ENCODE data around the gene SMOC1. TPM values are rescaled to one million over a fixed set of nuclear protein-coding genes. Genes with fewer than 3 reads are reported as not detected.

Gene SMOC1
- total and polyA plus RNA-seq, 2 of the 8 experiments (the other 6 are each of a cell fraction or from before 2014, with no cell fraction given), result 1.6 to 2.4 TPM

DNA sequence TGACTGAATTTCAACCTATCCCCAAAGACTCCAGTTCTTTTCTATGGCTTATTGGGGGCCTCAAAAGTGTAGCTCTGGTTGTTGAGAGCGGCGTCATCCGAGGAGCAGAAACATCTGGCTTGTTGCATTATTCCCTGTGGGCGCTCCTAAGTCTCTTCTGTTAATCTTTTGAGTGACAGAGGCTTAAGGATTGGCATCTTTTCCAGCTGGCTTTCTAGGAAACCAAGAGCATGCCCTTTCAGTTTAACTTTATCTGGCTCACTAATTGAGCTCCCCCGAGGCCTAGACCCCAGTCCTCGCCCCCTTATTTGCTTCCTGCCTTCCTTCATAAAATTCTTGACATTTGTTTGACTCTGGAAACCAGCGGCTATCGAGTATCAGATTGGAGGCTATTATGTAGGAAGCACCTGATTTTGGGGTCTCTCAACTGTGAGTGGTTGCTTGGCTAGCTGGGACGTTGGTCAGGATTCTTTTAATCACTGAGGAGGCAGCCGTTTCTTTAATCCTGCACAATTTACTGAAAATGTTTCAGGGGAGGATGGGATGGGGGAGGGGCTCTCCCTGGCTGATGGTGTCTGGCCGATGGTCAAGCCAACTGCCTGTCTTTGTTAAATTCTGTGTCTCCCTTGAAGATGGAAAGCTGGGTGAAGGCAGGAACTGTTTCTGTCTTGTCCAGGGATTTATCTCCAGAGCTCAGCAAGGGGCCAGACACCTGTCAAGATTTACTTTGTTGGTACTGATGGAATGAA lies 3.1 kb downstream of the SMOC1 start:
- no peak overlapping the region for H3K9ac ChIP-seq (replicated peaks in 1 of 4; ENCODE audit: extremely low read depth in 1 of 4, low read depth in 3 of 4, low read length in 3 of 4)
- H3K36me3 ChIP-seq (ENCODE audit: control insufficient read depth in 2 of 4, insufficient read depth in 4 of 4, low read length in 3 of 4), result no peaks in the 10 kb centered on the region
- no peak overlapping the region for H3K18ac ChIP-seq (ENCODE audit: extremely low read depth, low read length)
- no peak overlapping the region for H3K4me3 ChIP-seq (ENCODE audit: extremely low read depth in 1 of 4, insufficient read depth in 2 of 4, low read depth in 3 of 4, low read length in 4 of 4)
- DNase-seq (ENCODE audit: low read depth in 1 of 2, low spot score in 2 of 2) (no peak), FAIRE-seq (no peak)
- H3K23ac ChIP-seq (ENCODE audit: insufficient read length), result no peak overlapping the region
- TF ChIP-seq EGR1 (IDR thresholded peaks at IDR 0.05; ENCODE audit: borderline replicate concordance, low read depth, low read length), result no peak
- no peak for TF ChIP-seq KDM4A (IDR thresholded peaks at IDR 0.05; ENCODE audit: low read depth, low read length, severe bottlenecking)
- no peak for TF ChIP-seq SRF (IDR thresholded peaks at IDR 0.05; ENCODE audit: low read depth, low read length)
- TF ChIP-seq MAFK (IDR thresholded peaks at IDR 0.05; ENCODE audit: low read depth, low read length), result no peak
- TF ChIP-seq BACH1 (IDR thresholded peaks at IDR 0.05; ENCODE audit: low read length), result no peak
- TF ChIP-seq CEBPB (IDR thresholded peaks at IDR 0.05; ENCODE audit: low read depth, low read length), result no peak
- TF ChIP-seq POU5F1 (IDR thresholded peaks at IDR 0.05; ENCODE audit: low read depth, low read length), result no peak
- no peak for TF ChIP-seq PHF8 (conservative IDR thresholded peaks at IDR 0.05; ENCODE audit: low read depth, low read length)
- TF ChIP-seq RNF2 (IDR thresholded peaks at IDR 0.05; ENCODE audit: borderline replicate concordance, low read depth, low read length, missing control alignments, poor library complexity, severe bottlenecking), result no peak
- no peaks in the 10 kb centered on the region for H3K9me3 ChIP-seq (ENCODE audit: insufficient read depth in 2 of 2, low read depth in 1 of 2, low read length in 1 of 2)
- ChIA-PET CTCF (ENCODE audit: partially characterized antibody) (interaction anchor here (0.7 to 7.0 kb wide), 8 partner anchors 22 to 191 kb away, joined by 3 to 79 read pairs (median 6); no protein-coding TSS in a partner anchor), POLR2A (ENCODE audit: partially characterized antibody) (no interaction called here)
- H2BK20ac ChIP-seq (ENCODE audit: low read length), result no peak overlapping the region
- H2AK5ac ChIP-seq (ENCODE audit: low read depth, low read length), result no peak overlapping the region
- no peaks in the 10 kb centered on the region for H3K79me2 ChIP-seq (ENCODE audit: control insufficient read depth in 1 of 2, insufficient read depth in 2 of 2, low read length in 2 of 2)
- peaks cover 3 to 26% (median 21%) of the 10 kb centered on the region in 4 experiments; a peak in 6 of 7 replicates for H3K27me3 ChIP-seq (replicated peaks in 1 of 4; ENCODE audit: control insufficient read depth in 3 of 4, extremely low read depth in 1 of 4, insufficient read depth in 3 of 4, low read length in 3 of 4)
- H2BK12ac ChIP-seq (ENCODE audit: low read depth, low read length), result no peak overlapping the region
- no peak overlapping the region for H2AFZ ChIP-seq (ENCODE audit: low read length)
- H3K23me2 ChIP-seq (ENCODE audit: low read depth, low read length), result peaks cover 6% of the 10 kb centered on the region
- H3K79me1 ChIP-seq (ENCODE audit: low read depth, low read length), result no peaks in the 10 kb centered on the region
- no peak overlapping the region for H3K14ac ChIP-seq (ENCODE audit: insufficient read length)
- H4K20me1 ChIP-seq (replicated peaks in 1 of 2; ENCODE audit: control insufficient read depth in 1 of 2, insufficient read depth in 2 of 2, low read length in 2 of 2), result peaks cover 0 to 2% of the 10 kb centered on the region in 2 experiments
- H2BK15ac ChIP-seq (ENCODE audit: low read length), result no peak overlapping the region
- H2BK5ac ChIP-seq (ENCODE audit: low read depth, low read length), result no peak overlapping the region
- H3K4ac ChIP-seq (replicated peaks; ENCODE audit: insufficient read length, low read depth, low read length), result no peak overlapping the region
- no peak overlapping the region for H3K4me2 ChIP-seq (ENCODE audit: insufficient read depth in 1 of 2, low read depth in 2 of 2, low read length in 2 of 2)
- no peak overlapping the region for H4K5ac ChIP-seq (ENCODE audit: insufficient read length, low read depth, low read length)
- no peak overlapping the region for H2BK120ac ChIP-seq (replicated peaks; ENCODE audit: low read depth, low read length)
- H3K56ac ChIP-seq (replicated peaks; ENCODE audit: insufficient read length, low read depth, low read length), result no peak overlapping the region
- 84% methylated on average over 11 of the region's 11 CpGs; no CpG with 5 or more reads in 1 of the 2 experiments for WGBS, 2 experiments (ENCODE audit: extremely low coverage in 1 of 2, insufficient coverage in 1 of 2, insufficient read length in 1 of 2, insufficient replicate concordance in 2 of 2, low coverage in 1 of 2, low lambda C conversion rate in 2 of 2, missing lambda C conversion rate in 1 of 2)
- no peak overlapping the region for H3K27ac ChIP-seq (ENCODE audit: low read depth, low read length)
- H3K4me1 ChIP-seq (replicated peaks in 1 of 4; ENCODE audit: control insufficient read depth in 3 of 4, insufficient read depth in 4 of 4, low read length in 3 of 4), result peaks cover 0 to 6% (median 5%) of the 10 kb centered on the region in 4 experiments; a peak in 3 of 7 replicates
- no peak overlapping the region for H4K8ac ChIP-seq (ENCODE audit: extremely low read depth, insufficient read depth, low read length)
- no peak overlapping the region for H4K91ac ChIP-seq (replicated peaks; ENCODE audit: insufficient read length, low read length)

All from H1 (cell line).